Measurements from ENCODE around the gene IFI30. TPM values are rescaled to one million over a fixed set of nuclear protein-coding genes. Genes with fewer than 3 reads are reported as not detected.
A peak's percentile ranks its signal among the peaks of the same experiment; 100 is the strongest.
"Not testable (repeated sequence)": the region's sequence is repeated elsewhere in the genome, so short reads cannot be mapped to it uniquely, and the experiment has no call there.

Gene IFI30
- total RNA-seq, 1 donor from 2014 or later, result 17.0 TPM

GRCh38 chr19:18152817-18153555 is 20.6 kb upstream of the IFI30 start, which contains the start of gene PIK3R2:
Gene PIK3R2 (plus strand): TSS chr19:18153163. CDS start chr19:18155880, 2,717 bp downstream.
- ATAC-seq, result peak; percentile 86

DNA sequence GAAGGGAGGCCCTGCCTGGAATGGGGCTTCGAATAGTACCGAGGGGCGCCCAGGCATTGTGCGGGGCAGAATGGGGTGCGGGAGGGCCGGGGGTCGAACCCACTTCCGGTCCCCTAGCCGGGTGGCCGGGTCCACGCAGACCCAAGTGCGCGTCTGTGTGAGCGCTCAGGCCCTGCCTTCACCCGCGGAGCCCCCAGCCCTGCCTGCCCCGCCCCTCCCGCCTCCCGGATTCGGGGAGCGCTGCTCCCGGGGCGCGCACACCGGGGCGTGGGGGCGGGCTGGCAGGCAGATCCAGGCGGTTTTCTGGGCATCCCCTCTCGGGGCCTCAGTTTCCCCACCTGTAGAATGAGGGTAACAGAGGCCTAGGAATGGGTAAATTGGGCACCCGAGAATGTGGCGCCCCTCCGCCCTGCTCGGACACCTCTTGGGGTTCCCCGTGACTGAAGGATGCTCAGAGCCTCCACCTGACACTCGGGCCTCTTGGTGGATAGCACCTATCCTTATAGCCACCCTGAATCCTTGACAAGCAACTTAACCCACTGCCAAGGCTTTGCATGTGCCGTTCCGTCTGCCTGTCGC is 20.0 kb upstream of the IFI30 start:
- no peak for ATAC-seq

- no peak for ATAC-seq
These were observed 18.2 kb upstream of the IFI30 start for GRCh38 chr19:18155095-18156087.

GRCh38 chr19:18156268-18156667 is 17.3 kb upstream of the IFI30 start:
- no peak for ATAC-seq

DNA sequence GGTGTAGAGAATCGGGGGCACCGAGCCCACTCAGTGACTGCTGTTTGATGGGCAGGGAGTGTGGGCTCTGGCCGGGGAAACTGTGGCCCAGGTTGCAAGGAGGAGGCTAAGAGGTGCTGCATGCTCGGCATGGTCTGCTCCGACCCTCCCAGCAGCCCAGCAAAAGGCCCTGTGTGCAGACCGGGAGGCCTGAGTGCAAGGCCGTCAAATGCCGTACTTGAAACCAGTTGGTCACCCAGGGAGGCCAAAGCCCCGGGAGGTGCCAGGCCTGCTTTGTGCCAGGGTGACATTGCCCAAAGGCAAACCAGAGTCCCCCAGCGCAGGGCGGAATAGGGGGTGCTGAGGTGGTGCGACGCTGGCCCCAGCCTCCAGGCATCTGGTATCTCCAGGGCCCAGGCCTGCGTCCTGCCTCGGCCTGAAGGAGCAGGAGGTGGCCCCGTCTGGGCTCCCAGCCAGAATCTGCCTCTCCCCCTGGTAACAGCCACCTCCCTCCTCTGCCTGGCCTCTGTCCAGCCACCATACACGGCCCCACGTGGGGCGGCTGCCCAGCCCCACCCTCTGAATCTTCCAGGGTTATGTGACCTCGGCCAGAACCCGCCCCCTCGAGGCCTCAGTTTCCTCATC is 16.7 kb upstream of the IFI30 start:
- peak; percentile 47 for ATAC-seq

GRCh38 chr19:18157465-18158063 is 16.0 kb upstream of the IFI30 start:
- ATAC-seq, result peak; percentile 22

- ATAC-seq, result no peak
These were observed 15.1 kb upstream of the IFI30 start for GRCh38 chr19:18158467-18158866.

GRCh38 chr19:18159059-18159616 is 14.5 kb upstream of the IFI30 start:
- not testable (repeated sequence) for ATAC-seq

GRCh38 chr19:18159810-18160209 is 13.8 kb upstream of the IFI30 start:
- ATAC-seq, result no peak

GRCh38 chr19:18160493-18160970 is 13.1 kb upstream of the IFI30 start:
- no peak for ATAC-seq

GRCh38 chr19:18160971-18161635 is 12.5 kb upstream of the IFI30 start:
- peak; percentile 73 for ATAC-seq

DNA sequence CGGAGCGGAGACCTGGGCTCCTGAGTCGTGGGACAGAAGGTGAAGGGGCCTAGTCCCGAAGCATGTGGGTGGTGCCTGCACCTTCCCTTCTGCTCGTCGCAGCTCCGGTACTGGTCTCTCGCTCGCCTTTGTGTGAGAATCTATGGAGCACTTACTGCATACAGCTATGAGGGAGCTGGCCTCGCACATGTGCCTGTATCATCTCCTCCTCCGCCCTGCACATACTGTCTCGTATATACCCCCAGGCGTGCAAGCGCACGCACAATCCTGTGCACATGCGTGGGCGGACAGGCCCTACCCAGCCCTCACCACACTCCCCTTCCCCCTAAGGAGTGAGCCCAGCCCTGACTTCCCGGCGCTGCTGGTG is 12.0 kb upstream of the IFI30 start:
- peak; percentile 12 for ATAC-seq

GRCh38 chr19:18164072-18164471 is 9.5 kb upstream of the IFI30 start:
- ATAC-seq, result no peak

DNA sequence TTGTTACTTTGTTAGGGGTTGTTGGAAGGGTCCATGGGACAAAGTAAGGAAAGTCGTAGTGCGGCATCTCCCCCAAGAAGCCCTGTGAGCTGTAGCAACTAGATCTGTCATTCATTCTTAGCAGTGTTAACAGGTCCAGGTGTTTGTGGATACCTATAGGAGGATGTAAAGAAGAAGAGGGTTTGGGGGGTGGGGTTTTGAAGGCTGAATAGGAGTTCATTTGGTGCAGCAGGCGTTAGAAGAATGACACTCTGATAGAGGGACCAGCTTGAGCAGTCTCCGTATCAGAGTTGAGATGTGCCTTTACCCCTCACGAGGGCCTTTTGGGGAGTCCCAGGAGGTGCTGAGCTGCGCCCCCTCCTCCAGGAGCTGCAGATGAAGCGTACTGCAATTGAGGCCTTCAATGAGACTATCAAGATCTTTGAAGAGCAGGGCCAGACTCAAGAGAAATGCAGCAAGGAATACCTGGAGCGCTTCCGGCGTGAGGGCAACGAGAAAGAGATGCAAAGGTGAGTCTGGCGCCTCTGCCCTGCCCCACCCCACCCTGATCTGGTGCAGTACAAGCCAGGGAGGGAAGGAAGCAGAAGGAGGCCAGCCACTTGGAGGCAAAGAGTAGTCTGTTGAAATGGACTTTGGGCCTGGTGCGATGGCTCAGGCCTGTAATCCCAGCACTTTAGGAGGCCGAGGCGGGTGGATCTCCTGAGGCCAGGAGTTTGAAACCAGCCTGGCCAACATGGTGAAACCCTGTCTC is 7.6 kb upstream of the IFI30 start:
- no peak for ATAC-seq

DNA sequence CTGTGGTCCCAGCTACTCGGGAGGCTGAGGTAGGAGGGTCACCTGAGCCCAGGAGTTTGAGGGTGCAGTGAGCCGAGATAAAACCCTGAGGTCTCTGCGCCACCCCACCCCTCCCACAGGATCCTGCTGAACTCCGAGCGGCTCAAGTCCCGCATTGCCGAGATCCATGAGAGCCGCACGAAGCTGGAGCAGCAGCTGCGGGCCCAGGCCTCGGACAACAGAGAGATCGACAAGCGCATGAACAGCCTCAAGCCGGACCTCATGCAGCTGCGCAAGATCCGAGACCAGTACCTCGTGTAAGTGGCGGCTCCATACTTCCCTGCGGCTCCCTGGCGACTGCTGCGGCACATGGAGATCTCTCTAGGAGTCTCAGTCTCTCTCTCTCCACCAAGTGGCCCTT is 6.6 kb upstream of the IFI30 start:
- no peak for ATAC-seq

DNA sequence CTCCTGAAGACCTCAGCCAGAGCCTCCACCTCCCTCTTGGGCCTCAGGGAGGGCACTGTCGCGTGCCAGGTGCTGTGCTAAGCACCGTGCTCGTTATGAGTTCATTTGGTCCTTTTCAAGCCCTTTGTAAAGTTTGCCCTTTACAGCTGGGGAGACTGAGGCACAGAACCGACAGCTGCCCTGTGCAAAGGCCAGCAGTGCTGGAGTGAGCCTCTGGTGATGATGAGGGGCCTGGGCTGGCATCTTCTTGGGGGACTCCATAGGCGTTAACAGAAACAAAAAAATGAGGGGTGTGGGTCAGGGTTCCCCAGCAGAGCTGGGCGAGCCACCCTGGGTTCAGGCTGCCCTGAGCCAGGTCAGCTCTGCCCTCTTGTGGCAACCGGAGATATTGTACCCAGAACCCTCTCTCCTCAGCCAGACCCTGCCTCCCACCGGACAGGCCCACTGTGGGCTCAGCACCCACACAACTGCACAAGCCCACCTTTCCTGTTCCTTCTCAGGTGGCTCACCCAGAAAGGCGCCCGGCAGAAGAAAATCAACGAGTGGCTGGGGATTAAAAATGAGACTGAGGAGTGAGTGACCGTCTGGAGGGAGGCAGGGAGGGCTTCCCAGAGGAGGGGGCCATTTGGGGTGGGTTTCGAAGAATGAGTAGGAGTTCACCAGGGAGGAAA is 5.5 kb upstream of the IFI30 start:
- peak; percentile 60 for ATAC-seq

GRCh38 chr19:18168673-18169381 is 4.8 kb upstream of the IFI30 start:
- ATAC-seq, result peak; percentile 7

DNA sequence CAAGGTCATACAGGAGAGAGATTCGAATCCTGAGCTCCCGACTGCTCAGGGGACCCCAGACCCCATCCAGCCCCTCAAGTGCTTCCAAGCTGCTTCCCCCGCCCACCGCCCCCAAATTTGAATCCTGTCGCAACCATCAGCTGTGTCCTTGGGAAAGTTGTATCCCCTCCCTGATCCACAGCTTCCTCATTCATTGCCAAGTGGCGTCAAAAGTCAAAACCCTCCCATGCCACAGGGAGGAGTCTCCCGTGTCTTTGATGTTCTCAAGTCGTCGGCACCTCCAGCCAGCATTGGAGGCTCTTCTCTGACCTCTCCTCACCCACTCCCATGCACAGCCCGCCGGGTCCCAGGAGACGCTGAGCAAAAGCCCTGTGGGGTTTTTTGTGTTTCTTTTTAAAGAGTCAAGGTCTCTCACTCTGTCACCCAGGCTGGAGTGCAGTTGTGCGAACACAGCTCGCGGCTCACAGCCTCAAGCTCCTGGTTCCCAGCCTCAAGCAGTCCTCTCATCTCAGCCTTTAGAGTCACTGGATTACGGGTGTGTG is 2.8 kb upstream of the IFI30 start:
- ATAC-seq, result no peak
